ENCODE data around the gene PXMP2.

The PXMP2 gene

DNA sequence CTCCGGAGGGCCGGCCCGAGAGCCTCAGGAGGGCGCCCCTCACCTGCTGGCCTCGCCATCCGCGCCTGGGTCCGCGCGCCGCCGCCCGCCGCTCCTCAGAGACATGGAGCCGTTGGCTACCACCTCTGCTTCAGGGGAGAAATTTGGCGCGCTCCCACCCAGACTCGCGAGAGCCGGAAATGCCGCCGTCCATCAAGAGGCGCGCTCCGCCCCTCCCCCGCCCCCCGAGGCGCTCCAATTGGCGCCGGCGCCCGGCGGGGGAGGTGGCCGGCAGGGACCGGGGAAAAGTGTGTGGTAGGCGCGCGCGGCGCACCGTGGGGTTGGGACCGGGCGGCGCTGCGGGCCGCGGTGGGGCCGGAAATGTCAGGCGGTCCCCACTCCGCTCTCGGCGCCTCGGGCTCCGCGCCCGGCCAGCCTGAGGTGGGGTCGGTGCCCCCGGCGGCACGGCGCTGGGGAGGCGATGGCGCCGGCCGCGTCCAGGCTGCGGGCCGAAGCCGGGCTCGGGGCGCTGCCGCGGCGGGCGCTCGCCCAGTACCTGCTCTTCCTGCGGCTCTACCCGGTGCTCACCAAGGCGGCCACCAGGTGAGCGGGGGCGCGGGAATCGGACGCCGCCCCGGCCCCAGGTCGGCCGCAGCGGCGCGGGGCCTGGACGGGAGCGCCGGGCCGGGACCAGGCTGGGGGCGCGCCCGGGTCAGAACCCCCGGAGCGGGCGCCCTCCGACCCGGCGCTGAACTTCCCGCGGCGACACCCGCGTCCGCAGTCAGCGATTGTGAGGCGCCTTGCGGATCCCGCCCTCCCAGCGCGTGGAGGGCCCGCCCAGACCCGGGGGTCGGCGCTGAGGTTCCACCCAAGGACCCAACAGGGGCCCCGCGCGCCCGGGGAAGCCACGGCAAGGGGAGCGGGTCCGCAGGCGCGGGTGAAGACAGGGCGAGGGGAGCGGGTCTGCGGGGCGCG is at the start of gene PXMP2, which contains the start of gene POLE:
Gene PXMP2, plus strand, starts transcription at position 377 of the 954 bp plus-strand sequence. Its CDS starts 84 bp downstream, at position 461.
Gene POLE, minus strand, starts transcription at position 132 of the 954 bp plus-strand sequence. Its CDS starts 27 bp downstream, at position 105.
- peak; percentile 95 to 96 for DNase-seq (ENCODE audit: low read depth in 2 of 2)

DNA sequence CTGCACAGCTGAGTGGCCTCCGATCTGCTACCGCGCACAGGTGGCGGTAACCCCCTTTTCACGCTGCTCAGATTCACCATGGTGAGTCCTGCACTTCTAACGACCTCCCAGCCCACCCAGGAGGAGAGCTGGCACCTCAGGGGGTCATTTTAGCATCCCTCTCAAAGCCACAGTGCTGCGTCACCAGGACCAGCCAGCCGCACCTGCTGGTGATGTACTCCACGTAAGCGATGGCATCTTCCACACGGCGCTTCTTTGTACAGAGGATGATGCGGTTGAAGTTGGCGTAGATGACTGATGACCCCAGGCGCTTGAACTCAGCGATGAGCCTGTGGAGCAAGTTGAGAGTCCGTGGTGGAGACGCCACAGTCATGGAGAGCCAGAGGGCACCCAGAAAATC is 49.6 kb upstream of the PXMP2 start:
- DNase-seq (ENCODE audit: low read depth in 2 of 2), result no peak

DNA sequence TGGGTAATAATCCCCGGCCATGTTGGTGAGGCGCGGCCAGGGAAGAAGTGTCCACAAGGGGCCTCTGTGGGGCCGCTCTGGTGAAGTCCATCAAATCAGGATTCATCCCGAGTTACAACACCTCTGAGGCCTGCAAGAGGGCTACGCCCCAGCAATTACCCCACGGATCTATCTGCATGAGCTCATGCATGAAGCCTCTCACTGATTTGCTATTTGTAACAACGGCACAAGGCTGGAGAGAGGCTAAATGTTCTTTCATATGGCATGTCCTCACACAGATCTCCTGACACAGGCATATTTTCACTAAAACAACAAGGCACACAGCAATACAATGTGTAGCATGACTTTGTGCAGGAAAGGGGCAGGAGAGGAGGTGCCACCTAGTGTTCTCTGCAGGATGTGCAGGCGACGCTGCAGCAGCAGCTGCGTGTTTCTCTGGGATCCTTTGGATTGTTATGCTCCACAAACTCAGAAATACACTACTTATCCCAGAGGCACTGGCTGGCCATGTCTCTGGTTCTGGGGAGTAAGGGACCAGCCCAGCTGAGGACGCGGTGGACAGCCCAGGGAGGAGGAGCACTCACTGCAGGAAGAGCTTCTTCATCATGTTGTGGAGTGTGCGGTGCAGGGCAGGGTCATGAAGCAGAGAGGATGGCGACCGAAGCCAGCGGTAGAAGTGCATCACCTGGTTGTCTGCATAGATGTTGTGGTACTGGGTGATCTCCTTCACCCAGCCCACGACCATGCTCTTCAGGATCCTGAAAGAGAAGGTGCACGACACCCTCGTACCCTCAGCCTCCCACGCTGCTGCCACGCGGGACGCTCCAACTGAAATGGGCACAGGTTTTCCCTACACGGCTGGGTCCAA is 48.6 kb upstream of the PXMP2 start:
- no peak for DNase-seq (ENCODE audit: low read depth in 2 of 2)

DNA sequence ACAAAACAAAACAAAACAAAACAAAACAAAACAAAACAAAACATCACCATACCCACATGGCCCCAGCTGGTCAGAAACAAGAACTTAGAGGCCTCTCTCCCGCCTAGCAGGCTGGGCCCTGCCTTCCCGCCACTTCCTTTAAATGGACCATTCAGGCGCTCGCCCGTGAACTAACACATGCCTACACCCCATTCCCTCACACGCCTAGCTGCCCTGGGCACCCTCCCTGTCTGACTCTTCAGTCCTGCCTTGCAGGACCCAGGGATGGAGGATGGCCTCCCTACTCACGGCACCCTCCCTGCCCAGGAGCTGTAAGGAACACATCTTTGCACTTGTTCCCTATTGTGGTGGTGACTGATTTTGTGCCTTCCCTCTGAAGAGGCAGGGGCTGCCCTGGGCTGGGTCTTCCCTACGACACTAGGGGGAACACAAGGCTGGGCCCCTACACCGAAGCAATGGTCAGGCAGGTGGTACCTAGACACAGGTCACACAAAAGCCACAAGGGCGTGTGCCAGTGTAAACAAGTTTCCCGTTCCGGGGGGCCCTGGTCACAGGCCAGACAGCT is 47.3 kb upstream of the PXMP2 start:
- no peak for DNase-seq (ENCODE audit: low read depth in 2 of 2)

DNA sequence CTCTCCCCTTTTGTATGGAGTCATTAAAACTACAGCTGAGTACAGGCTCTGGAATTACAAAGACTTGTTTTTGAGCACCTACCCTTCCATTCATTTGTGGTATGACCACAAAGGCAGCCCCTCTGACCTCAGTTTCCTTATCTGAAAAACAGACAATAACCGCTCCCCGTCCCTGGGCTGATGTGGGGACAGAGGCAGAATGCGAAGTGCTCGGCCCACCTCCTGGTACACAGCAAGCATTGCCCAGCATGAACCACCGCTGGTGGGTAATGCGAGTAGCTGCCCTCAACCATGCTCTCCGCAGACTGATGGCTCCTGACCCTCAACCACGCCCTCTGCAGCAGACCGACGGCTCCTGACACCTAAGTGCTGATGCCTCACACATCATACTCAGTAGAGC is 46.5 kb upstream of the PXMP2 start:
- DNase-seq (ENCODE audit: low read depth in 2 of 2), result no peak

DNA sequence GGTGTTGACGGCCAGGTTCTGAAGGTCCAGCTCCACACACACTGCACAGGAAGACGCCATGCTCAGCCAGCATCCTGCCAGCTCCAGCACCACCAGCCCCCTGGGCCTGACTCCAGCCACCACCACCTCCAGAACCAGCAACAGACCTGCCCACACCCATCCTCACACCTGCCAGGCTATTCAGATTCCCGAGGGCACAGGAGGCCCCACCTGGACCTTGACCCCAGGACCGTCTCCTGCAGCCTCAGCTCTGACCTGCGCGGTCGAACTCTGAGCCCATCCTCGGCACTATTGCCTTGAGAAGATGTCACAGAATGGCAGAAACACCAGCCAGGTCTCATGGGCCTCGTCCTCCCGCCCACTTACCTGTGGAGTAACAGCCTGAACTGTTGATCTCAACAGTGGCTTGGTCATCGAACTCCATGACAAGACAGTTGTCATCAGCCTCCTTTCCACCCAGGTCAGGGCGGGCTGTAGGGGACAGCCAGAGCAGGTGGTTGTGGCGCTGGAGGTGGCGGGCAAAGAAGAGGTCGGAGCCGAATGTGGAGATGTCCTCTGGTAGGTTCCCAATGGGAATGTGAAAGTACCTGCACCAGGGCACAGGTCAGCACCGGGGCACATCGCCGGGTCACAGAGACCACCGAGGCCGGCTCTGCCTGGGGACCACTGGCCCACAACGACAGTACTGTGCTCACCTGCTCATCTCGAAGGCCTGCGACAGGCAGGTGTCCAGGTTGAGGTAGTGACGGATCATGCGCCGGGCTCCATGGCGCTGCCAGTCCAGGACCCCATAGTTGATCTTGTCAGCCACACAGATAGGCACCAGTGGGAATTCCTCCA is 45.4 kb upstream of the PXMP2 start:
- no peak for DNase-seq (ENCODE audit: low read depth in 2 of 2)

DNA sequence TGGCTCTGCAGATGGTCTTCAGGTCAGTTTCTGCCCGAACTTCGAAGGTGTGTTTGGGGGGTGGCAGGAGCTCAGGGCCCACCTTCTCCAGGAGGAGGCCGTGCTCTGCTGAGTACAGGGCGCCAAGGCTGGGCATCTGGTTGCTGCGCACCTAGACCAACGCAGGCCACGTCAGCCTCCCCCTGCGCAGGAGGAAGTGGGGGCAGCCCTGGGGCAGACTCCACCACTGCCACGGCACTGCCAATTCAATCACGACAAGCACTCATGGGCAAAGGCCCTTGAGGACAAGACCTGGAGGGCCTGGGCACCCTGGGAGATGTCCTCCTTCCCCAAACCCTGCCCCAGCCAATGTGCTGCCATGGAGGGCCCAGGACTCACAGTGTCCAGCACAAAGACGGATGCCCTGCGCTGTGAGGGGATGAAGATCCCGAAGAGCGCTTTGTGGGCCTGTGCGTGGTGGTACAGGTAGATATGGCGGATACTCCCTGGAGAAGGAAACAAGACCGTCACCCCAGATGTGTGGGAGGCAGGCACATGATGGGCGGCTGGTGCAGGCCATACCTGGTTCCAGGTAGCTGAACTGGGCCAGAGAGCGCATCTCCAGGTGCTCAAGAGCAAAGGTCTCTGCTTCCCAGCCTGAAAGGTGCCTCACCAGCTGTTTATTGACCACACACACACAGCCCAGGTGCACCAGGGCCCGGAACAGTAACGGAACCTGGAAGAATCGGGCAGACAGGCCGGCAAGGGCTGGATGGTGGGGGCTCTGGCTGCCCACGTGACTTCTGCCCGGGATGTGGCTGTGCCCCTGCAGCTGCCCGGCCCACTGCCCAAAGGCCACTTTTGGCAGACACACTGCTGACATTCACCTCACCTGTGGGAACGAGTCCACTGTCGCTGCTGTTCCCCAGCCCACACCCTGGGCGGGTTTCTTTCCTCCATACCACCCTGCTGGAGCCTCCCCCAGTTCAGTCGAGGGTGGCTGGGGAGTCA is 44.2 kb upstream of the PXMP2 start:
- no peak for DNase-seq (ENCODE audit: low read depth in 2 of 2)

DNA sequence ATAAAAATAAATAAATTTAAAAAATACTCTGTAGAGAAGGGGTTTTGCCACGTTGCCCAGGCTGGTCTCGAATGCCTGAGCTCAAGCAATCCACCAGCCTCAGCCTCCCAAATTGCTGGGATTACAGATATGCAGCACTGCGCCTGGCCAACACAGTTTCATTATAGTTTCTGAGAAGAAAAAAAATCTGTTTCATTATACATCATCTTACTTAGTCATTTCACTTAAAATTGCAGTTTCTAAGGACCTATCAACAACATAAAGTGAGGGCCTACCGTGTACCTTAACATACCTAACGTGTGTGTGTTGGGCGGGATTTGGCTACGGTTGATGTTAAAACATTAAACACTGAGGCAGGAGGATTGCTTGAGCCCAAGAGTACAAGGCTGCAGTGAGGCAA is 40.5 kb upstream of the PXMP2 start:
- DNase-seq (ENCODE audit: low read depth in 2 of 2), result no peak

DNA sequence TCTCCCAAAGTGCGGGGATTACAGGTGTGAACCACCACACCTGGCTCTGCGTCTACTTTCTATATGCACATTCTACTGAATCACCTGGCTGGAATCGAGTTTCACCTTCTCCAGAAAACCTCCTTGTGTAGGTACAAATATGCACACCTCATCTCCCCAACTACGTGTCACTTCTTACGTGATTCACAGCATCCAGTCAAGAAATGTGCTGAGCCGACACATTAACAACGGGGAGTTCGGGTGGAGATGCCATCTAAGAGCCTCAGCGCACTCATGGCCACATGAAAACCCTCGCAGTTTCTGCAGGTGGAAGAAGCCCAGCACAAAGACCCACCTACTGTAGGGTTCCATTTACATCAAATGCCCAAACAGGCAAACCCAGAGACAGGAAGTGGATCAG is 39.5 kb upstream of the PXMP2 start:
- DNase-seq (ENCODE audit: low read depth in 2 of 2), result no peak

DNA sequence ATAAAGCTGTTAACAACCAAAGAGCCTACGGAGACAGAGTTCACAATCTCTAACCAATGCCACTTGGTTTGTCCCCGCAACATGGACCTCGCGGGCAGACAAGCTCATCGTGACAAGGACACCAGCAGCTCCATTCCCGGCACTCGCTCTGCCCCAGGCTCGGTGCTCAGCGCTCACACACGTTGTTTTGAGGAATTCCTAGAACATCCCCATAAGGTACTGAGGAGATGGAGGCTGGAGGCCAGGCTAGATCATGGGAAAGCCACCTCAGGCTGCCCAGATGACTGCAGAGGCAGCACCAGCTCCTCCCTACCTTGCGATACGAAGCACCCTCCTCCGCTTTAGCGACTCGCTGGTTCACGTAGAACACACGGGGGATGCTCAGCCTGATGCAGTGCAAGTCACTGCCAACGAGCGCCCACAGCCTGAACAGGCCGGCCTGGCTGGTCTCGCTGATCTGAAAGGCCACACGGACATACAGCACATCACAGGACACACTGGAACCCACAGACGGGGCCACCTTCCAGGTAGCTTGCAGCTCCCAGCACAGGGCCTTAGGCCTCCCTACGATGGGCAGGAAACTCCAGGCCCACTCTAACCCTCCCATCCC is 38.7 kb upstream of the PXMP2 start:
- DNase-seq (ENCODE audit: low read depth in 2 of 2), result no peak

DNA sequence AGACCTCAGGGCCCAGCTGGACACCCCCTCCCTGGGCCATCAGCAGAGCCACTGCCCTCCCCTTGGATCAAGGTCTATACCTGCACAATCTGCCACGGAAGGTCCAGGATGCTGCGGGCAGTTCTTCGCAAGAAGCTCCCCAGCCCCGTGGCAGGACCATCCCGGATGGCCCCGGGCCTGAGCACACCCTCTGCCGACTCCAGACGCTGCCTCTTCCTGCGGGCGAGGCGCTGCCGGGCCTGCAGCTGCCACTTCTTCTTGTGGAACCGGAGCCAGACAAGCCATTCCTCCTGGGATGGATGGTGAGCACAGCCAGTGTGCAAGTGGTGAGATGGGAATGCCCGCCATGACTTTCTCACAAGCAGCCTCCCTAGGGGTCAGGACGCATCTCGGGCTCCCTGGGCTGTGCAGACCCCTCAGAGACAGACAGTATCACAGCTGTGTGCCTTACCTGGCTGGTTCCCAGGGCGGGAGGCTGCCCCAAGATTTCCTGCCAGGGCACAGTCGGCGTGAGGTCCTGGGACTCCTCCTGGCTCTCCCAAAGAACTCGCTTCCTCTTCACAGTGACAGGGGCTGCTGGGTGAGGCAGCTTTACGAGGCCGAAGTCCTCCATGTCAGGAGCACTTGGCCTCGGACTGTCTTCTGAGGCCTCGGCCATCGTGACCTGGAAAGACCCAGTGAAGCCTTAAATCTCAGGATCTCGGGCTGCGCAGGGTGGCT is 38.0 kb upstream of the PXMP2 start:
- DNase-seq (ENCODE audit: low read depth in 2 of 2), result no peak

DNA sequence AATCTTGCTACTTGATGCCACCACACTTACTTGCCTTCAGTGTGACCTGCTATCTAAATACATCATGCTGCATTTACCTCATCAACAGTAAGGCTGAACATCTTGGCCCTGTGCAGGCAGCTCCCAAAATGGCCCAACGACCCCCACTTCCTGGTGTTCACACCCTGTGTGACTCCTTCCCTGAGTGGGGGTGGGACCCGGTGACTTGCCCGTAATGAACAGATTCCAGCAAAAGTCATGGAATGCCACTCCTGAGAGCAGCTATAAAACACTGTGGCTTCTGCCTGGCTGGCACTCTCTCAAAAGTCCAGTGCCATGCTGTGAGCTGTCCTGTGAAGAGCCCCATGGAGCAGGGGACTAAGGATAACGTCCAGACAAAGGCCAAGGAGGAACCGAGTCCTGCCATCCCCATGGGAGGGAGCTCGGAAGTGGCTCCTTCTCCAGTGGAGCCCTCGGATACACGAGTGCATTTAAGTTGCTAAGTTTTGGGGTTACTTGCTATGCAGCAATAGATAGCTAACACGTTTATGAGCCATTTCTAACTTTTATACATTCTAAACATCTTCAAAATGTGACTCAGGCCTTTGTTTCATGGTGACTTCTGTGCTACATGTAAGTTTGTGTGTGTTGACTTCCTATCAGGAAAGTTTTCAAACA is 35.8 kb upstream of the PXMP2 start:
- DNase-seq (ENCODE audit: low read depth in 2 of 2), result no peak

DNA sequence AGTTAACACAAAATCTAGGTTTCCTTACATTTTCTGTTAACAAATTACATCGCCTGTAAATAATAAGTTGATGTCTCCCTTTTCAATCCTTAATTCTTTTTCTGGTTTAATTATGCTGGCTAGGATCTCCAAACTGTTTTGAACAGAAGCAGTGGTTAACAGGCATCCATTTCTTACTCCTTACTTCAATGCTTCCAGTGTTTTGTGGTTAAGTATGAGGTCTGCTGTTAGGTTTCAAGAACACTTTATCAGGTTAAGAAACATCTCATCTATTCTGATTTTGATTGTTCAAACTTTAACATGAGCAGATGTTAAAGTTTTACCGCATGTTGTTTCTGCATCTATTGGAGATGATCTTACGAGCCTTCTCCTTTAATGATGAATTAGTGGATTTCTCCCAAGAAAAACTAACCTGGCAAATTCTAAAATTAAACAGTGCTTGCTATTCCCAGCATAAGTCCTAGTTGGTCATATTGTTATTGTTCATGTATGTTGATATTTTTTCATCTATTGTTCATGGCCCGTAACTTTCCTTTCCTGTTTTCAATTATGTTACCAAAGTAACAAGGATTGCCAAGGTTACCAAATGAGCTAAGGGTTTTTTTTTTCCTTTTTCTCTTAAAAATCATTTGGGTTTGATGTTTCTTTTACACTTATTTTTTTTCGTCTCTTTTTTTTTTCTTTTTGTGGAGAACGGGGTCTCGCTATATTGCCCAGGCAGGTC is 33.7 kb upstream of the PXMP2 start:
- DNase-seq (ENCODE audit: low read depth in 2 of 2), result no peak

DNA sequence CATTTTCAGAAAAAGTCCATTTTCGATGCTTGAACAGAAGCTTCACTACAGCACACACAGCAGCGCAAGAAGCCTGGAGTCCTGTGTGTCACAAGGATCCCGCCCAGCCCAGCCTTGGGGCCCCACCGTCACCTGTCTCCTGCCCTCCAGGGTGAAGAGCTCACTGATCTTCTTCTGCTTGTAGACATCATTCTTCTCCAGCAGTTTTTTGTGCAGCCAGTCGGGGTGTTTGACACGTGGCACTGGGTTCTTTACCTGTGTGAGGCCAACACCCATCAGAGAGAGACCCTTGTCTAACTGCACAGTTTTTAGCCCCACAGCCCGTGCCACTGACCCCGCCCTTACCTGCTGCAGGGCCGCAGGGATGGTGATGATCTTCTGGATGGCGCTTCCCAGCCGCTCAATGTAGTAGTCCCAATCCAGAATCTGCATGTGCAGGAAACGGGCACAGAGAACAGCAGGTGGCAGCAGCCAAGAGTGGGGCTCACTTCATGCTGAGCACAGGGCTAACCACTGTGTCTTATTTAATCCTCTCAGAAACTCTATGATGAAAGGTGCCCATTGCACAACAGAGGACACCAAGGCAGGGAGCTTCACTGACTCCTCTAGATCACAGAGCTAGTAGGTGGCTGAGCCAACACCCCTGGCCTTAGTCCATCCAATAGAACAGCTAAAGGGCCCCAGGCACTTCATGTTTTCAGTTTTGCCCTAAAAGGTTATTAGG is 30.2 kb upstream of the PXMP2 start:
- DNase-seq (ENCODE audit: low read depth in 2 of 2), result no peak

DNA sequence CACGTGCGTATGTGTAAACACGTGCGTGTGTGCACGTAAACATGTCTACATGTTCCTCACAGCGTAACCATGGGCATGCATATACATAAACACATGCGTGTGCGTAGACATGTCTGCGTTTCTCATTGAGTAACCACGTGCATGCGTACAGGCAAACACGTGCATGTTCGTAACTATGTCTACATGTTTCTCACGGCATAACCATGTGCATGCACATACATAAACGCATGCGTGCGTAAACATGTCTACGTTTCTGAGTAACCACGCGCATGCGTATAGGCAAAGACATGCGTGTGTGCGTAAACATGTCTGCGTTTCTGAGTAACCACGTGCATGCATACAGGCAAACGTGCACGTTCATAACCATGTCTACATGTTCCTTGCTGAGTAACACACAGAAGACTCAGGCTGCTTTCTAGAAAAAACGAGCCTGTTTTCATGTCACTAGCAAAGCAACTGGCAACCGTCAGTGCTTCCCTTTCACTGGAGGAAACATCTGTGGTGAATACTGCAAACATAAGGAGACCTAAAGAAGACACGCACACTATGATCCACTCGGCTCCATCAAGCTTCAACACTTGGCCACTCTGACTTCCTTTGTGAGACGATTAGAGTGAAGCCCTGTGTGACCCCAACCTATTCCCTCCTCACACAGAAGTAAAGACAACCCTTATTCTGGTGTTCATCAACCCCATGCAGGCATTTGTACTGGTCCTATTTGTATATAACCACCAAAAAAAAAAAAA is 29.1 kb upstream of the PXMP2 start:
- DNase-seq (ENCODE audit: low read depth in 2 of 2), result no peak

DNA sequence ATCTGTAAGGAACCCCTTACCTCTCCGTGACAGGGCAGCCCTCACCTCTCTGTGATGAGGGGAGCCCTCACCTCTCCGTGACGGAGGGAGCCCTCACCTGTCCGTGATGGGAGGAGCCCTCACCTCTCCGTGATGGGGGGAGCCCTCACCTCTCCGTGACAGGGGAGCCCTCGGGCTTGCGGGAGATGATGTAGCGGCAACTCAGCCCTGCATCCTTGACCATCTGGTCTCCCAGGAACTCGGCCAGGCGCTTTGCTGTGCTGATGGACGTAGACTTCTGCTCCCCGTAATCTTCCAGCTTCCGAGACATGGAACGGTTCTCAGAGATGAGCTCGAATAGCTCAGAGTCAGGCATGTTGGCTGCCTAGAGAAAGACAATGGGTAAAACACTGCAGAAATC is 28.2 kb upstream of the PXMP2 start:
- no peak for DNase-seq (ENCODE audit: low read depth in 2 of 2)

All from stimulated activated CD8-positive, alpha-beta memory T cell treated with anti-CD3 and anti-CD28 coated beads, Interleukin-2, amount 100 ng/mL, for 48 hours (primary cell).